HG03457 (cell line): ENCODE results near the gene DACH1.
"Not testable (repeated sequence)": the region's sequence is repeated elsewhere in the genome, so short reads cannot be mapped to it uniquely, and the experiment has no call there.

ENCODE experiments used
- ATAC-seq: cut with Tn5 transposase; IDR thresholded peaks from one replicate; pipeline ENCODE4 v1.9.1; 2021; ENCODE audit warnings: moderate number of reproducible peaks; ENCODE audit not compliant: unreplicated experiment

Gene DACH1

DNA sequence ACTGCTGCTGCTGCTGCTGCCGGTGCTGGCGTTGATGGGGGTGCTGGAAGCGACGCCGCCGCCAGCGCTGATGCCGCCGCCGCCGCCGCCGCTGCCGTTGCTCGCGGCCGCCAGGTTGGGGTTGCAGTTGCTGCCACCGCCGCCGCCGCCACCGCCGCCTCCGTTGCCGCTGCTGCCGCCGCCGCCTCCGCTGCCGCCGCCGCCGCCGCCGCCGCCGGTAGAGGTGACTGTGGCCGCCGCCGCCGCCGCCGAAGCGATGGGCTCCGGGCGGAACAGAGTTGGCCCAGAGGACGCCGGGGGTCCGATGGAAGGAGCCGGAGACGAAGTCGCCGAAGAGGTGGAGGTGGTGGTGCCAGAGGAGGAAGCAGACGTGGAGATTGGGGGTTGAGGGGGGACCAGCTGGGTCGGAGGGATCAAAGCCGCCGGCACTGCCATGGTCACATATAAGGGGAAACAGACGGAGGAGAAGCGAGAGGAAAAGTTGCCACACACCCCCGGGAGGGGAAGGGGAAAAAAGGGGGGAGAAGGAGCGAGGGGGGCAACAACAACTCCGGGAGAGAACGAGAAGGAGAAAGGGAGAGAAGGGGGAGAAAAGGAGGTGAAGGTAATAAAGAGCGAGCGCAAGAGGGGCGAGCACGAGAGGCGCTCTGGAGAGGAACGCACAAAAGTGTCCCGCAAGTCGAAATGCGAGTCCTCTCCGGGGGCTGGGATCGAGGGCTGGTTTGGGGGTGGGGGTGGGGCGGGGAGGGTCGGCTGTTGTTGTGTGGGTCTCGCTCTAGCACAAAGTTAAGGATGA lies 471 bp downstream of the DACH1 start:
- ATAC-seq, result no peak

- ATAC-seq, result no peak
Observed at GRCh38 chr13:71865874-71866334, 1.1 kb downstream of the DACH1 start.

GRCh38 chr13:71864986-71865873 lies 1.8 kb downstream of the DACH1 start:
- ATAC-seq, result no peak

DNA sequence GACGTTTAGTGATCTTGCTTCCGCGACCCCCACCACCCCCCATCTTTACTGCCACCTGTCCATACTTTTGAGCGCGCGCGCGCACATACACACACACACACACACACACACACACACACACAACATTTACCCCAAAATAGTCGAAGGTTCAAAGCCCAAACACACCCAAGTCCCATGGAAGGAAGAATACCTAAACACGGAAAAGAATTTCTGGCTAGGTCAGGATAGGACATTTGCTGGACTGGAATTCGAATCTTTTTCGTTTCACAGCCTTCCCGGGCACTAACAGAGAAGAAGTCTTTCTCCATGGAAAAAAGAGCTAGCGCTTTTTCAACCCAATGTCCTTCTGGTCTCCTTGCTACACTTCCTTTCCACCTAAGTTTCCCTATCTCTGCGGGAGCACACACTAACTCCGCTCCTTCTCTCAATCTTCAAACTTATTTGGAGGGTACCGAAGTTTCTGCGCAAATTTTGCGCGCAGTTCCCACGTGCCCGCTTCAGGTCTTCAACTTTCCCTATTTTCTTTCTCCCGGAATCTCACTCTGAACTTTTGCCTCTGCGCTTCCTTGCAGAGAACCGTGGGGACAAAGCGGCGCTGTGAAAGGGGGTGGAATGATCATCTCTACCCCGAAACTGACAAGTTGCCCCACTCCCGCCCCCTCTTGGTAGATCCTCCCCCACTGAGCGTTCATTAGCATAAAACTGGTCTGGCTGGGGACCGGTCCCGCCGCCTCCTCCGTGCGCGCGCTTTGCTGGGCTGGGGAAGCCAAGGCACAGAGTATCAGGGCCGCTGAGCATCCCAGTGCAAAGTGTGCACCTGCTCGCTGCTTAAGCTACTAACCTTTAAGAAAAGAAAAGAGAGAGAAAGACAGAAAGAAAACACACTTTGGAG lies 2.7 kb downstream of the DACH1 start:
- ATAC-seq, result no peak

DNA sequence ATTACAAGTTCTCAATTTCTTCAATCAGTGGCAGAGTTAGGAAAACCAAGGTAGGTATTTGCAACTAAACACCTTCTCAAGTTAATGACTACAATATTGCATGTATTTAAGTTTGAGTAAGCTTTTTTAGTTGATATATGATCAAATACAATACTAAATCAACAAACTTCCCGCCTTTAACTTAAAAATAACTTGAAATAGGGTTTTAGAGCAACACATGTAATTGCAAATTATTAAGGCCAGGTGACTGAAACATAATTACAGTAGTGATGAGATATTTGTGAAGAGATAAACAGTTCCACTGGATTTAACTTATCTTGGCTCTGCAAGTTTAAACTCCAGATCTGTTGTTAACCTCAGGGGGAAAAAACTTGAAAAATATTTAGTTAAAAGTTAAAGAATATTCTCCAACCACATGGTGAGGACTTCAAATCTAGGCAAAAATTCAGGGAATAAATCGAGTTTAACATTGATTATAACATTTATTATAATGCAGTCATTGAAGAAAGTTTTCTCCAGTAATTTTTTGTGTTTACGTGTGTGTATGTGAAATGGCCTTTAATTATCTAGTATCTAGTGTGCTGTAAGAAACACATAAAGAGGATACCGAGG lies 3.6 kb downstream of the DACH1 start:
- ATAC-seq, result no peak

GRCh38 chr13:71862459-71862943 lies 4.5 kb downstream of the DACH1 start:
- no peak for ATAC-seq

DNA sequence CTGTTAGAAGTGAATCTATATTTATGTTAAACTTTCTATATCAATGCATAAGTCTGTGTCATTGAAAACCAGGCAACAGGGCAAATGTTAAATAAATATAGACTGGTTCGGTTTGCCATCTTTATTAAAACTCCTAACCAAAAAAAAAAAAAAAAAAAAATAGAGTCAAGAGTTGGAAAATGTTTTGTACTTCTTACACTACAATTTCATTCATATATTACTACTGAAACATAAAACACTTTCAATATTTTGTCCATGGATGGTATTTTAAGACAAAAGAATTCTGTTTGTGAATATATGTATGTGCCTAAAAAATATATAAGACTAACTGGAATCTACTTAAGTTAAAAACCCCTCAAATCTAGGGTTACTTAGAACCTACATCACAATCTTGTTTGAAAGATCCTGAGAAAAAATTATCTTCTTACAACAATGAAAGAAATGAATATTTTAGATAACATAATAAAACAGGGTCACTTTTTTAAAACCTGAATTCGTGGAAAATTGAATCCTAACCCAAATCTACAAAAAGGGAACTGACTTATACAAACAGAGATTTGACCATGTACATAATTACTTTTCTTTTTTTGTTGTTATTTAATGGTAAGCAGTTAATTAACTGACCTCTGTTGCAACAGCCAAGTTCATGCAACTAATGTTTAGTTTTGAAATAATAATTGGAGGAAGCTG lies 5.1 kb downstream of the DACH1 start:
- no peak for ATAC-seq

DNA sequence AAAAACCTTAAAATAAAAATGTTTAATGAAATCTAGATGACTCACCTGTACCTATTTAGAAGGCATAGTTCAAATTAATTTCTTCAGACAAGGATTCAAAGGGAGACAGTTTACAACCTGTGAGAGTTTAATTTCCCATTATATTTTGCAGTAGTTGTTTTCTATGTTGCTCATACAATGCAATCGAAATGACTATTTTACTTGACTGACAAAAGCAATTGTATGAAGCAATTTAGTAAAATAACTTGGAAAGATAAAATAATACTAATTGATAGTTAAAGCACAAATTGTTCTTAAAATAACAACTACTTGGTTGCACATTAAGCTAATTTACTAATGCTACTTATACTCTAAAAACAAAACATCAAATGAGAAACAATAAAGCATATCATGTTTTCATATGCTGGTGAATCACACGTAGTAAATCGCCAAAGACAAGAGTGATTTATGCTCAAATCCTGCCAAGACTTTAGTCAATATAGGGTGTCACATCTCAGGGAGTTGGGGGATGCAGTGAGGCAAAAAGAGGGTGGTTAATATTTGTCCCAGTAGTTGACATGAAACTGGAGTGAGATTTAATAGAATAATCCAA lies 6.4 kb downstream of the DACH1 start:
- no peak for ATAC-seq

GRCh38 chr13:71858647-71859046 lies 8.4 kb downstream of the DACH1 start:
- no peak for ATAC-seq

GRCh38 chr13:71856548-71857043 lies 10.4 kb downstream of the DACH1 start:
- no peak for ATAC-seq

- no peak for ATAC-seq
Observed at GRCh38 chr13:71854401-71854800, 12.6 kb downstream of the DACH1 start.

- ATAC-seq, result no peak
Observed at GRCh38 chr13:71853725-71854124, 13.3 kb downstream of the DACH1 start.

DNA sequence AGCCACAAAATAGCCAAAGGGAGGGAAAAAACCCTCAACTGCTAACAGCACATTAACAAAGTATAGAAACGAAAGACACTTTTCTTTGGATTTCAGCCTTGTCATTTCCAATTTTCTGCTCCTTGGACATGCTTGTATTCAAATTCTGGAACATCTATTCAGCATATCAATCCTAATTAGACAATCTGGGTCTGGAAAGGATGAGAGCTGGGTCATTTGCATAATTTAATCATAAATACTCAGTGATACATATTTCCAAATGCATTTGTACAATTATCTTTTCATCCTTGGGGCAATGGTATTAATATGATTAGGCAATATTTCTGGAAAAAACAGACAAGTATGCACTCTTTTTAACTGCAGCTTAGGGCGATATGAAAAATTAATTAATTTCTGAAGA lies 14.3 kb downstream of the DACH1 start:
- ATAC-seq, result no peak

GRCh38 chr13:71851498-71852409 lies 15.2 kb downstream of the DACH1 start:
- no peak for ATAC-seq

DNA sequence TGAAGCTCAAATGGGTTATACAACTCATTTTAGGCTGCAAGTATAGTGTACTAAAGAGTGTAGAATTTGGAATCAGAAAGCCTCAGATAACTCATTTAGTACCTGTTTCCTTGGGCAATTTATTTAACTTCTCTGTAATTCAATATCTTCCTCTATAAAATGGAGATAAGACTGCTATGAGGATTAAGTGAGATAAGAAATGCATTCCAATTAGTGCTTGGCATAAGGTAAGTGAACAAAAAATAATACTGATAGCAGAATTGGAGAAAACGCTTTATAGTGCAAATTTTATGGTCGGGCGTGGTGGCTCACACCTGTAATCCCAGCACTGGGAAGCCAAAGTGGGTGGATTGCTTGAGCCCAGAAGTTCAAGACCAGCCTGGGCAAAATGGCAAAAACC lies 25.0 kb downstream of the DACH1 start:
- ATAC-seq, result no peak

DNA sequence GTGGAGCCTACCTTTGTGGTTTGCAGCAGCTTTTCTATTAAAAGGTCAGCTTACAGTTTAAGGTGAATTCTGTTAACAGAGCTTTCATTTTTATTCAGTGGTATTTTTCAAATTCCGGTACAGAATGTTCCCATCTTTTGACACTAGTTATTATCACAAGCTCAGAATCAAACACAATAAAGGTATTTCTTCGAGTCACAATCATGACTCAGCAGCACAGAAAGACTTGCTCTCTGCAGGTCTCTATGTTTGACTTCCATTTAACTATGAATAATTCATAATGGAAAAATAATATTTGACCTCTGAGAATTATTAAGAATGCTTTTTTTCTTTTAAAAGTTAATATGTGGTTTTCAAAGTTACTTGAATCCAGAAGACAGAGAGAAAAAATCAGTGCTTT lies 28.2 kb downstream of the DACH1 start:
- no peak for ATAC-seq

DNA sequence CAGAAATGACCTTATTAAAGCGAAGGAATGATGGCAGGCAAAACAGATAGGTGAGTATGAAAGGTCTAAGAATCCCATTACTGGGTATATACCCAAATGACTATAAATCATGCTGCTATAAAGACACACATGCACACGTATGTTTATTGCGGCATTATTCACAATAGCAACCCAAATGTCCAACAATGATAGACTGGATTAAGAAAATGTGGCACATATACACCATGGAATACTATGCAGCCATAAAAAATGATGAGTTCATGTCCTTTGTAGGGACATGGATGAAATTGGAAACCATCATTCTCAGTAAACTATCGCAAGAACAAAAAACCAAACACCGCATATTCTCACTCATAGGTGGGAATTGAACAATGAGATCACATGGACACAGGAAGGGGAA lies 29.4 kb downstream of the DACH1 start:
- ATAC-seq, result not testable (repeated sequence)

- ATAC-seq, result no peak
Observed at GRCh38 chr13:71831716-71832115, 35.3 kb downstream of the DACH1 start.
